Measurements from ENCODE around the gene DLEU7.

DLEU7 gene

DNA sequence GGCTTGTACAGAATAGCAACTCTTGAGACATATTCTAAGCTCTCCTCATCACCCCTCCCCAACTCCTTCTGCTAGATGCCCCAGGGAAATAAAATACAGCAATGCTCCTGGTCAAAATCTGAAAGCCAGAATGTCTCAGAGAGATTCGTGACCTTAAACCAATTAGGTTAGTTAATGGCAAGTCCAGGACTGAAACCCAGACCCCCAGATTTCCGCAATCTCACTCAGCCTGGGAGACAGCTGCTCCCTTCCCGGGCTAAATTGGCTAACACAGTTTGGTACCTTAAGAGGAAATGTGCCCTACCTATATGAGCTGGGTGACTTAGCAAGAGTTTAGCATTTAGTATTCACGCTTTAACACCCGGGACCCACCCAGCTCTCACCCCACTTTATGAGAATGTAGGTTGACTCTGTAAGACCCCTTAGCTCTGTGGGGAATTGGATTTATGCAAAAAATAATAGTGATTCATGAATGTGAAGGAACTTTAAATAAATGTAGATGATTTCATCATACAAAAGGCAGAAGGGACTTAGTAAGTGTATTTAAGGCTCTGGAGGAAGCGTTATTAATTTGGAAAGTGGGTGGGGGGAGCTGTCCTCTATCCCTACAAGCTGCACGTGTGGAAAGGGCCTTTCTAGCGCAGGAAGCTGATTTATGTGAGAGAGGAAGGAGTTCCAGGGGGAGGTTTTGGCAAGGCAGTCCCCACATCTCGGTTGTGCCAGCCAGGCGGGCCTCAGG lies 1.1 kb downstream of the DLEU7 start:
- no peak for DNase-seq

DNA sequence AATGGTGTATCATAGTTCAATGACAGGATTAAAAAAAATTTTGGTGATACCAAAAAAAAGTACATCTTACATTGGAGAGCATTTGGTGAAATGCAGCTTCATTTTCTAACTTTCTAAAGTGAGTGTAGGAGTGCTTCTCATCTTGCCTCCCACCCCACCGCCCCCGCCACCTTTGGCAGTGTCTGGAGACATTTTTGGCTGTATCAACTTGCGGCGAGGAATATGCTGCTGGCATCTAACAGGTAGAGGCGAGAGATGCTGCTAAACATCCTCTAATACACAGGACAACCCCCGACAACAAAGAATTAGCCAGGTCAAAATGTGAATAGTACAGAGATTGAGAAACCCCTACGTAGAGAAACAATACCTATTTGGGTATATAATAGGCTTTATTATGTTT lies 1.7 kb downstream of the DLEU7 start:
- no peak for DNase-seq

DNA sequence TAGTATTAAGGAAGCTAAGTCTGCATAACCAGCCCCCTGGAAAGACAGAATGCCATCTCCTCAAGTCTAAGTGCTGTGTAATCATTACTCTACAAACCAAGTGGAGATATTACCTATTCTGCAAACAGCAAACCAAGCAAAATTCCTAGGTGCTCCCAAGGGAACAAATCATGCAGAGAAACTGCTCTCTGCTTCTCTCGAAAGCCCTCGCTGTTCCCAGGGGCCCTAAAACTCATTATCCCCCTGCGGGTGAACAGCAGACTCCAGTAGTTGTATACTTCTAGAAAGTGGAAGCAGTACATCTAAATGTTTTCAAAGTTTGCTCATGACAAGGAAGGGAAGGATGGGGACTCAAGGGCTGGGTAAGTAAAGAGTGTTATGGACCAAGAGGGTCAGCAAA lies 3.2 kb downstream of the DLEU7 start:
- no peak for DNase-seq

DNA sequence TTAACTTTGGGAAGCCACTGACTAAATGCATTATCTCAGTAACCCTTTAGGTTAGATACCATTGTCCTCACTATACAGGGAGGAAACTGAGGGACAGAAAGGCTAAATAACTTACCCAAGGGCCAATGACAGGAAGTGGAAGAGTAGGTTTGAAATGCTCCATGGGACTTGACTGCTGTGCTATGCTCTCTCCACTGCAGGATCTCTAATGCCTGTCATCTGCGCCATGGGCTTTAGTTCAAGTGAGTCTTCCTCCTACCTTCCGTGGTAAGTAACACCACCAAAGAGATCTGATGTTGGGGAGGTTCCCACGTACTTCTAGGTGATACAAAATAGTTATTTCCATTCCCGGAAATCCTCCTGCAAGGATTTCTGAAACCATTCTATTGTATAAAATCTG lies 3.7 kb downstream of the DLEU7 start:
- DNase-seq: no peak

DNA sequence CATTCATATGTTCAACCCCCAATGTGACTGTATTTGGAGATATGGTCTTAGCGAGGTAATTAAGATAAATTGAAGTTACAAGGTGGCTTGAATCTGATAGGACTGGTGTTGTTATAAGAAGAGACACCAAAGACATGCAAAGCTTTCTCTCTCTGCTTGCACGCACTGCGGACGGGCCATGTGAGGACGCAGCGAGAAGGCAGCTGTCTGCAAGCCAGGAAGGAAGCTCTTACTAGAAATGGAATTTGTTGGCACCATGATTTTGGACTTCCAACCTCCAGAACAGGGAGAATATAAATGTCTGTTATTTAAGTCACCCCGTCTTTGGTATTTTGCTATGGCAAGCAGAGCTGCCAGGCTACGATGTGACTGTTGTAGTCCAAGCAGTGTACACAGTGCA lies 4.8 kb downstream of the DLEU7 start:
- no peak for DNase-seq

DNA sequence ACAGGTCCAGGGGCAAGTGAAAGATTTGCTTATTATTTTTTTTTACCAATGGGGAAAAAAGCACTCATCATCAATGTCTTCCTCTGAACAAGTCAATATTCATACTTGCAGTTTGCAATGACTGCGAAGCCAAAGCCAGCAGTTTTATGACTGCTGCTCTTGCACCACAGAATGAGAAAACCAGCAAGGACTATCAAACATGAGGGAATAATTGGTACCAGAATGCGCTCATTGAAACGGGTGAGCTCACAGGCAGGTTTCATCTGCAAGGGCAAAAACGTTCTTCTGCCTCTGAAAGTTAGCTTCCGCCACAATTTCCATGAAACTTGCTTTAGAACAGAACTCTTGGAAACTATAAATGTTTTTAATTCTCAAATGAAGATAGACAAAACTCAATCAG lies 5.5 kb downstream of the DLEU7 start:
- DNase-seq: no peak

DNA sequence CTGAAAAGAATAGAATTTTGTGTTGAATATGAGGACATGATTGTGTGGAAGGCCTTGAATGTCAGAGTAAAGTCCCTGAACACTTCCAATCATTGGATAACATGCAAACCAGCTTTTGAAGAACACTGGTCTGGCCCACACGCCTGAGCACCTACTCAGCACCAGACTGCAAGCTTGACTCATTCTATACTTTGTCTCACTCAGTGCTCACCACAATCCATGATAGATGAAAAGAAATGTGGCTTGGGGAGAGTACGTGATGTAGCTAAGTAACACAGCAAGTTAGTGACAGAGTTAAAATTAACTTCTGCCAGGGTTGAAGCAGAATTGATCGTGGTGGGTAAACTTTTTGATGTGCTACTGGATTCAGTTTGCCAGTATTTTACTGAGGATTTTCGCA lies 12.0 kb downstream of the DLEU7 start:
- no peak for DNase-seq

DNA sequence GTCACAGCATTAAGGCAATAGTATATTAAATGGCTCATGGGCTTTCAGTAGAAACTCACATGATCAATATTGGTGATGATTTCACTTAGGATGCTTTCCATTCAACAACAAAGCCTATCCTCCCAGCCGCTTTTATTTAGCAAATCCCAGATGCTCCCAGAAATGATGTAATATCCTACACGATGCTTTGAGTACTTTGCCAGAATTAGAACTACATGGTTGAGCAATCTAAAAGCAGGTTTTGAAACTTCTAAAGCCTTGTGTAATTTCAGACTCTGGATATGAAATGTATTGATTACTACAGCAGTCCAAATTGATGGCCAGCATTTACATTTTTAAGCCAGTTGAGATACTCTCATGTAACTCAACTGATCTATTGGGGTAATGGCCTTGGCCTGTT lies 13.6 kb downstream of the DLEU7 start:
- DNase-seq: no peak

DNA sequence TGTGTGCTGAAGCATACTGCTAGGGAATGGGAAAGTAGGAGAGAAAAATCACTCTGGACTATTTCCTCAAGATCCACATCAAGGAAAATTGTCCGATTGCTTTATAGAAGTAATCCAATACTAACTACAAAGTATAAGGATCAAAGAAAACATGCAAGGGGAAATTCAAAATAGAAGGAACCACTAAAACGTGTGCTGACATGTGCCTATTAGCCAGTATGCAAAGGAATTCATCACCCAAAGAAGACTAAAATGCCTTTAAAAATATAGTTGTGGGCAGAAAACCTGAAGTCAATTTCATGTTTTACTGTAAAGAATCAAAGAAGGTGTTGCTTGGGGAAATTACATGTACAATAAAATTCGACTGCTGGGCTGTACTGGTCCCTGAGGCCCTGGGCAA lies 14.3 kb downstream of the DLEU7 start:
- DNase-seq: no peak

DNA sequence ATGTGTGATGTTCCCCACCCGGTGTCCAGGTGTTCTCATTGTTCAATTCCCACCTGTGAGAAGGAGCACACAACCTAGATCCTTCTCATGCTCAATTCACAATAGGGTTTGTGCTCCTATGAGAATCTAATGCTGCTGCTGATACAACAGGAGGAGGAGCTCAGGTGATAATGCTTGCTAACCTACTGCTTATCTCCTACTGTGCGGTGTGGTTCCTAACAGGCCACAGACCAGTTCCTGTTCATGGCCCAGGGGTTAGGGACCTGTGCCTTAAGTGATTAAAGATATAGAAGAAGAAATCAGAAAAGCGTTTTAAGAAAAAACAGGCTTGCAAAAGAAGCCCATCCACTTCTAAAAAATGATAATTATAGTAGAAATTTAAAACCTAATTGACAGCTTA lies 17.5 kb downstream of the DLEU7 start:
- DNase-seq: no peak

DNA sequence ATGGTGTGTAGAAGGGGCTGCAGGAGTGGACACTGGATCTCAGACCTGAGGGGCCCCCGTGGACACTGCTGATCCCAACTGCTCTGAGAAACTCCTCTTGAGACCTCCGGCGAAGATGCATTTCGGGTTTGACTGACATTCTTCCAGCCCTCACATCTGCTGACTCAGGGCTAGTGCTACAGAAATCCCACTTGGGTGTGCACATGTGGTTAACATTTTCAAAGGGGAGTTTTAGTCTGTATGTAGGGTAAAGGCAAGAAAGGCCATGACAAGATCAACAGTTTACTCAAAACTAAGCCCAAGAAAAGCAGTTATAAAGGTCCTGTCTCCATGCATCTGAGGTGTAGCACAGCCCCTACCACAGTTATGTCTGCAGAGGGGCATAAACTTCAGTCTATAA lies 31.2 kb downstream of the DLEU7 start:
- DNase-seq: no peak

DNA sequence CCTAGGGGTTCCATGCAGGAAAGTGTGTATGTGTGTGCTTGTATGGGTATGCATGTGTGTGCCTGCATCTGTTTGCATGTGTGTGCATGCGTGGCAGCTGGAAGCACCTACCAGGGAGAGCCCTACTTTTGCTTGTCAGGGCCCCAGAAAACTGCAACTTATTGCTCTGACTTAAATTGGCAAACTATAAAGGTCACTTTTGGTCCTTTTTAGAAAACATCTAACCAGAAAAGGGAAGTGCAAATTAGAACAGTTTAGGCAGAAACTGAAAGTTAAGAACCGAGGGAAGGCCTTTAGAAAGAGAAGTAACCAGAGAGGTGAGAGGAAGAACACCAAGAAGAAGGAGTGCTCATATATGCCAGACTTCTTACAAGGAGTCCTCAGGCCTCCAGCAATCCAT lies 32.5 kb downstream of the DLEU7 start:
- no peak for DNase-seq

DNA sequence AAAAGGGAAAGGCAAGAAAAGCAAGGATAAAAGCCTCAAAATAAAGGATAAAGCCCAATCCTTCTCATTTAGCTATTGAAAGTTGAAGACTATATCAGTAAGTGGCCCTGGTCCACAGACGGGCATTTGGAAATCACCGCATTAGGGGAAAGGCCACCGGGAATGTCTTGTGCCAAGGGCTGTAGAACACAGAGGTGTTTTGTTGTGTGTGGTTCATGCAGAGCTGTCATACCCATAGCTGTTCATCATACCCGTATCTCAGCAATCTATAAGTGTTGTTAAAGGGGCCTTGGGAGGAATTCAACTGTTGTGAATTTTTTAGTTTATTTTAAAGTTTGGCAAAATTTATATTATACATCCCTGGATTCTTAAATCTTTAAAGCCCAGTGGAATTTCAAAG lies 33.0 kb downstream of the DLEU7 start:
- DNase-seq: no peak

DNA sequence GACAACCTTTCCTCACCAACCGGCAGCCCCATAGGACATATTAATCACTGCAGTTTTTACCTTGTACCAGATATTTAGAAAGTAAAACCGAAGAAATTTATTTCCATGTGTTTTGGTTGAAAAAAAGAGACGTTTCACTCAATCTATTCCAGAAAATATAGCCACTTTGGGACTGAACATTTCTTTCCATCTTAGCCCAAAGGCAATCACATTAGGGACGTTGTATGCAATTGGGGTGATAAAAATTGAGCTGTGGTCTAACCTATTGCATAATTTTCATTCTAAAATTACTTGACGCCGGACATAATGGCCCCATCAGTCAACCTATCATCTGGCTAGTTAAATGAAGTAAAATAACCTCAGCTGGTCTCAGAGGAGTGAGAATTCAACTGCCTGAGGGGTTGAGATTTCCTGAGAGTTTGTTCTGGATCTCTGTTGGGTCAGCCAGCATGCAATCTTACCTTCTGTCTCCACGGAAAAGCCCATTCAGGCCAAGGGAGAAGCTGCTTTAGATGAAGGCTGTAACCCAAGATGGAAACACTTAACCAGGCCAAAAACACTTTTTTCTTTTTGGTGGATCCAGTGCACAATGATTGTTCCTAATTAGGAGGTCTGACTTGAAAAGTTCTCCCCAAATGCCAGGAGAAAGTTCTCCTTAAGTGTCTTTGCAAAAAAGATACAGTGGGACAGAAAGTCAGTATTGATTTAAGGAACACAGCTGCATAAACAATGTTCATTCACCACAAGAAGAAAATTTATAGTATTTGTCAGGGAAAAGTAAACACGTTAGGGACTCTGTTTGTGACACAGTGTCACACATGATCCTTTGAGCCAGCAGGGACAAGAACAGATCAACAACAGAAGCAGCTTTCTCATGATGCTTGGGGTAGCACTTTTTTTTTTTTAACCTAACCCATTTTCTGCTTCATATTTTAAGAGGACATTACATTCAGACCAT lies 34.1 kb downstream of the DLEU7 start:
- no peak for DNase-seq

DNA sequence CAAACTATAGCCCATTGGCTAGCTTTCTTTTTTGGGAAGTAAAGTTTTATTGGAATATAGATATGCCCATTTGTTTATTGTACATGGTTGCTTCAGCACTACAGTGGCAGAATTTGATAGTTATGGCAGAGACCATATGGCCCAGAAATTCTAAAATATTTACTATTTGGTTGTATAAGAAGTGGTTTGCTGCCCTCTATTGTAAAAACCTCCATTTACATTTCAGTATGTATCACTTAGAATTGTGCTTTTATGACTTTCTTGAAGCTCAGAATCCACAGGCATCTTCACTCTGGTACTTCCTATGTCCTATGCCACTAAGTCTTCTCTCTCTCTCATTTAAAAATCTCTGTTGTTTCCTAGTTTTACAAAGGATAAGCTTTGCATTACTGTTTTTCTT lies 37.7 kb downstream of the DLEU7 start:
- no peak for DNase-seq

DNA sequence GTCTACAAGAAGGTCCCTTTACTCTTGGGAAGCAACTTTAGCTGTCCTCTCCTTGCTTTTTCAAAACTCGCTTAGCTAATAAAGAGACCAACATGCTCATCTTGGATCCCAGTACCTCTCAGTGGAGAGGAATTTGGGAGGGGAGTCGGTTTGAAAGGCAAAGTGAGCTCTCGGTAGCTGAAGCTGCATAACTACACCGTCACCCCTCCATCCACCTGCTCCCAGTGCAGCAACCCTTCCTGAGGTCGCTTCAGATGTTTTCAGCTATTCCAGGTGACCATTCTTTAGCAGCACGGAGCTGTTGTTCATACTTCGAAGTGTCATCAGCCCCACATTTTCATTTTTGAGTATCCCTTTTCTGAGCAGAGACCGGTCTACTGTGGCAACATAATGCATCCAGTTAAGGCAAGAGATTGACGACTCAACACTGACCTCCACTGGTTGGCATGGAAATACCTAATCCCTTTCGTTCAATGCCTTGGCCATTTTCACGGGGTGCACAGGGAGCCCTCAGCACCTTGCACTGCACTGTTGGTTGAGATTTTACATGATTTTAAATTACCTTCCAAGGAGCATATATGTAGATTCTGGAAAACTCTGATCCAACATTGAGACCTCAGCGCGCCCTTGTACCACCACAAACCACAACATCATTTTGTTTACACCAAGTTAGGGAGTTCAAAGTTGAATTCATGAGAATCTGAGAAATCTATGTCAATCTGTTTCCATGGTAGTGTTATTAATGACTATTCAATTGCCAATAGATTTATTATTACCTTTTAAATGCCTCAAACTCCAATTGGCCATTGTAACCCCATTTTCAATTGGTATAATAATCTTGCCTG lies 42.2 kb downstream of the DLEU7 start:
- no peak for DNase-seq

DNA sequence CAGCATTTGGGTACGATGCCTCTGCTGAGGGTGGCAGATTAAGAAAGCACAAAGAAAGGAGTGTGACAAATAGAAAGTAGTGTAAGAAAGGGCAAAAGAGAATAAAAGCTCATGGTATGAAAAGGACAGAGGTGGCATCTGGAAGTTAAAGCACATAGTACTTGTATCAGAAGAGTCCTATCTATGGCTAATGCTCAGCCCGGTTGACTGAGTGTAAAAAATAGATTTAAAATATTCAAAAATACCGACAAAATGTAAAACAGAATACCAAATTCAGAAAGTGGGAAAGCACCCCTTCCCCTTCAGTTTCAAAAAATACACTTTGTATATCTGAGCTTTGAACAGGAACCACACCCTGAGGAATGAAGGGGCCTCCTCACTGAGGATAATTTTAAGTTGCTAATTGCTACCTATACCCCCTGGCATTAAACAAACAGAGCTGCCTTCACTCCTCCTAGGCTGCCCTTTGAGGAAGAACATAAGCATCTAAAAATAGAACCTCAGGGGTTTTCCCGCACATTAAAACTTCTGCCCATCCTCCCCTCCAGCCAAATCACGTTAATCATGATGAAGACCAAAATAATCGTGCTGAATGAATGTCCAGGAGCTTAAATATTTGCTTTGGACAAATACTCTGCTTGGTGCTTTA lies 43.3 kb downstream of the DLEU7 start:
- DNase-seq: no peak

DNA sequence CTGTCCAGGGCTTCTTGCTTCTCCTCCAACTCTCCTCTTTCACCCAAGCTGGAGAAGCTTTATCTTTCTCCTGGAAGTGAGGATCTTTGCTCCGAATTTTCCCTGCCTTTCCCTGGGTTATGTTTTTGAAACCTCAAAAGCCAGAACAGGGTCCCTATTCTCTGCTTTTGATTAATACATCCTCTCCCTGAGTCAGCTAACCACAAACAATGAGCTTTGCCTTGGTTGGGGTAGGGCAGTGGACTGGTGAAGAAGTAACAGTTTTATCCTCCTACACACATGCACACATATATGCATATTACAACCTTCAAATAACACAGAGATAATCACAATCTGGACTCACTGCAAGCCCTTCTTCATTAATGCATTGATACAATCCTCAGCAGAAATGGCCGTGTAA lies 44.6 kb downstream of the DLEU7 start:
- DNase-seq: no peak

DNA sequence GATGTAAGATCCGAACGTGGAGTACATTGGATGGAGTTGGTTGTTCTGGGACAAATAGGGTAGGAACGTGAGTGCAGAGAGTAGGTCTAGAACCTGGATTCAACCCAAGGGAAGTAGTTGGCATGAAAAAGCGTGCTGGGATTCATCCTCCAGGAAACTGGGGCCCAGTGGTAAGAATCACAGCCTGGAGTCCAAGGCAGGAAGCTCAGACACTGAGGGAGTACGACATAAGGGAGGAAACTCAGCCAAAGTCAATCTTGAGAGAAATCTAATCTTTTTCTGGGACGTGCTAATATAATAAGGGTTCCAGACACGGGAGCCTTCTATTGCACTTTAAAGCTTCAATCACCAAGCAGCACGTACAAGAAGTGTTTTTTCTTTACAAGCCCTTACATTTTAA lies 46.4 kb downstream of the DLEU7 start:
- no peak for DNase-seq

DNA sequence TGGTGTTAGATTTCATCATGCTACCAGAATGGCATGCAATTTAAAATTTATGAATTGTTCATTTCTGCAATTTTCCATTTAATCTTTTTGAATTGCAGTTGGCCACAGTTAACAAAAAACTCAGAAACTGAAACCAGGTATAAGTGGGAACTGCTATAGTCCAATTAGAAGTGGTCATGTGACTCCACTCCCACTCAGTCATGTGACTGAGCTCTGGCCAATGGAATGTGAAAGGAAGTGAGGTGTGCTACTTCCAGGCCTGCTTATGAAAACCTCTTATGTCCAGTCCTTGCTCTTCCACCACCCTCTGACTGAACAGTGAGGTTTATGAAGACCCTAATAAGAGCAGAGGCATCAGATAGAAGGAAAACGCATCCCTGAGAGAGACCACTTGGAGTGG lies 47.0 kb downstream of the DLEU7 start:
- no peak for DNase-seq

DNA sequence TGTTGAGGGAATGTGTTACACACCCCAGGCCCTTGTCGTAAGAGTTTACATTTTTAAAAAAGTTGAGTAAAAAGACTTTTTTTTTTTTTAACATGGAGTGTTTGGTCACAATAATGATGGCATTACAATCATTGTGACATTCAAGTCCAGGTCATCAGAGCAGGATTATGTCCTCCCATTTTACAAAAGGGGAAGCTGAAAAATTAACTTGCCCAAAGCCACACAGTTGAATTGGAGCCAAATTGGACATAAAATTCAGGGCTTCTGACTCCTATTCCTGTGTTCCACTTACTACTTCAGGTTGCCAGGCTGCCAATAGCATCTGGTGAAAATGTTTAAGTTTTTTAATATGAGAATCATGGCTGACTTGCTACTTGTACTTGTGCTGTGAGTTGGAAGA lies 49.3 kb downstream of the DLEU7 start:
- no peak for DNase-seq

DNA sequence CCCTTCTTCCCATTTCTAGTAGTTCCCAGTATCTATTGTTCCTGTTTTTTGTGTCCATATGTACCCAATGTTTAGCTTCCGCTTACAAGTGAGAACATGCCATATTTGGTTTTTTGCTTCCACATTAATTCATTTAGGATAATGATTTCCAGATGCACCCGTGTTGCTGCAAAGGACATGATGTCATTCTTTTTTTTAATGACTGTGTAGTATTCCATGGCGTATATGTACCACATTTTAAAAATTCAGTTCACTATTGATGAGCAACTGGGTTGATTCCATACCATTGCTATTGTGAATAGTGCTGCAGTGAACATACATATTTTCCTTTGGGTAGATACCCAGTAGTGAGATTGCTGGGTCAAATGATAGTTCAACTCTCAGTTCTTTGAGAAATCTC lies 50.5 kb downstream of the DLEU7 start:
- no peak for DNase-seq
